ENCODE results near the gene TNS2.

DNA sequence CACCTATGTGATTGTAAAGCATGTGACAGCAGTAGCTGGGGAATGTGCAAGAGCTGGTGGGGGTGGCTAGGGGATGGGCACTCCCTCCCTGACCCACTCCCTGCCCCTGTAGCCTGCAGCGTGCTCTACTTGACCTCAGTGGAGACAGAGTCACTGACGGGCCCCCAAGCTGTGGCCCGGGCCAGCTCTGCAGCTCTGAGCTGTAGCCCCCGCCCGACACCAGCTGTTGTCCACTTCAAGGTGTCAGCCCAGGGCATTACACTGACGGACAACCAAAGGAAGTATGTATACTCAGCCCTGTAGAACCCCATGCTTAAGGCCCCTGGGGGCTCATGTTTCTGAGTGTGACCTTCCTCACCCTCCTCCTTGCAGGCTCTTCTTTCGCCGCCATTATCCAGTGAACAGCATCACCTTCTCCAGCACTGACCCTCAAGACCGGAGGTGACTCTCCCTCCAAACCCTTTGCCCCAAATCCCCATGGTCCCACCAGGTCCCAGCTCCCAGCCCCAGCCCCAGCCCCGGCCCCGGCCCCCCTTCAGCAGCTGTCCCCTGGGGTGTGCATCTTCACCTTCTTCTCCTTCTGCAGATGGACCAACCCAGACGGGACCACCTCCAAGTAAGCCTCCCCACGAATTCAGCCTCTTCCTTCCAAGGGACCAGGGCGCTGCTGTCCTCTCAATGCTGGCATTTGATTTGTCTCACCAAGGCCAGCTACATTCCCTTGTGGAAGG is 13.3 kb downstream of the TNS2 start:
- TF ChIP-seq EZH2 (IDR thresholded peaks at IDR 0.05; ENCODE audit: borderline replicate concordance, insufficient read depth, low read depth, low read length, poor library complexity, severe bottlenecking) = no peak
- TF ChIP-seq, protein P1, sequence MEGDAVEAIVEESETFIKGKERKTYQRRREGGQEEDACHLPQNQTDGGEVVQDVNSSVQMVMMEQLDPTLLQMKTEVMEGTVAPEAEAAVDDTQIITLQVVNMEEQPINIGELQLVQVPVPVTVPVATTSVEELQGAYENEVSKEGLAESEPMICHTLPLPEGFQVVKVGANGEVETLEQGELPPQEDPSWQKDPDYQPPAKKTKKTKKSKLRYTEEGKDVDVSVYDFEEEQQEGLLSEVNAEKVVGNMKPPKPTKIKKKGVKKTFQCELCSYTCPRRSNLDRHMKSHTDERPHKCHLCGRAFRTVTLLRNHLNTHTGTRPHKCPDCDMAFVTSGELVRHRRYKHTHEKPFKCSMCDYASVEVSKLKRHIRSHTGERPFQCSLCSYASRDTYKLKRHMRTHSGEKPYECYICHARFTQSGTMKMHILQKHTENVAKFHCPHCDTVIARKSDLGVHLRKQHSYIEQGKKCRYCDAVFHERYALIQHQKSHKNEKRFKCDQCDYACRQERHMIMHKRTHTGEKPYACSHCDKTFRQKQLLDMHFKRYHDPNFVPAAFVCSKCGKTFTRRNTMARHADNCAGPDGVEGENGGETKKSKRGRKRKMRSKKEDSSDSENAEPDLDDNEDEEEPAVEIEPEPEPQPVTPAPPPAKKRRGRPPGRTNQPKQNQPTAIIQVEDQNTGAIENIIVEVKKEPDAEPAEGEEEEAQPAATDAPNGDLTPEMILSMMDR (IDR thresholded peaks at IDR 0.05) = no peak
